ENCODE results near the gene PITPNC1.
"Not testable (repeated sequence)": the region's sequence is repeated elsewhere in the genome, so short reads cannot be mapped to it uniquely, and the experiment has no call there.

Gene PITPNC1

GRCh38 chr17:67639979-67640378 lies 262.9 kb downstream of the PITPNC1 start:
- no peak for DNase-seq (ENCODE audit: low read depth in 4 of 4, low spot score in 1 of 4)

DNA sequence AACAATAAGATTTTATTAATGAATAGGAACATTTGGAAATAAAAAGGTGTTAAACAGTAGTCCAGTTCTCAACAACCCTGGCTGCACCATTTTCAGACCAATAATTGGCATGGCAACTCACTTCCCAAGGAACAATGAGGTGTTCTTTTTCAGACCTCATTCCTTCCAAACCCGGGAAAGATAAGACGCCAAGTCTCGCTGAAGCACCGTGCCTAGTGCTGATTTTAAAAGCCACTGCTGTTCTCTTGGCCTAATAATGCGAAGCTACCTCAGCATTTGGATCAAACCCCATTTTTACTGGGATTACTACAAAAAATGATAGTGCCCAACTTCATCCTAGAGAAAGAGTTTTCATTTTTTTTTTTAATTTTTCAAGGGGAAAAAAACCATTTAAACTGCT lies 265.4 kb downstream of the PITPNC1 start:
- DNase-seq (ENCODE audit: low read depth in 4 of 4, low spot score in 1 of 4), result no peak

DNA sequence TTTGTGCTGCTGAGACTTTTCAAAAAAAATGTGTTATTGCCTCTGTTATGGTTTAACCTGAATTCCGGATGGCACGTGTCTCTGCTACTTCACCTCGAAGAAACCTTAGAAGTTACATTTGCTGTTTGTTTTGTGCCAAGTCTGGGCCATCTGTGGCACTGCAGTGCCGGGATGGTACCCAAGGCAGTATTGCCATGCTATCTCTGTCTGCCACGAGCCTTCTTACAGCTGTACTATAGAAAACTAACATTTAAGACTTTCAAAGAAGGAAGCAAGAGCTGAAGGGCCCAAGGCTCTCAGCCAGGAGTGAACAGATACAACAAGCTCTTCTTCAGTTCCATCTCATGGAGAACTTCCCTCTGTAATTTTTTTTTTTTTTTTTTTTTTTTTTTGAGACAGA lies 267.0 kb downstream of the PITPNC1 start:
- no peak for DNase-seq (ENCODE audit: low read depth in 4 of 4, low spot score in 1 of 4)

- not testable (repeated sequence) for DNase-seq (ENCODE audit: low read depth in 4 of 4, low spot score in 1 of 4)
Measured at GRCh38 chr17:67645195-67645594, 268.1 kb downstream of the PITPNC1 start.

- DNase-seq (ENCODE audit: low read depth in 4 of 4, low spot score in 1 of 4), result no peak
Measured at GRCh38 chr17:67646472-67646871, 269.4 kb downstream of the PITPNC1 start.

GRCh38 chr17:67647482-67647881 lies 270.4 kb downstream of the PITPNC1 start:
- DNase-seq (ENCODE audit: low read depth in 4 of 4, low spot score in 1 of 4), result no peak

DNA sequence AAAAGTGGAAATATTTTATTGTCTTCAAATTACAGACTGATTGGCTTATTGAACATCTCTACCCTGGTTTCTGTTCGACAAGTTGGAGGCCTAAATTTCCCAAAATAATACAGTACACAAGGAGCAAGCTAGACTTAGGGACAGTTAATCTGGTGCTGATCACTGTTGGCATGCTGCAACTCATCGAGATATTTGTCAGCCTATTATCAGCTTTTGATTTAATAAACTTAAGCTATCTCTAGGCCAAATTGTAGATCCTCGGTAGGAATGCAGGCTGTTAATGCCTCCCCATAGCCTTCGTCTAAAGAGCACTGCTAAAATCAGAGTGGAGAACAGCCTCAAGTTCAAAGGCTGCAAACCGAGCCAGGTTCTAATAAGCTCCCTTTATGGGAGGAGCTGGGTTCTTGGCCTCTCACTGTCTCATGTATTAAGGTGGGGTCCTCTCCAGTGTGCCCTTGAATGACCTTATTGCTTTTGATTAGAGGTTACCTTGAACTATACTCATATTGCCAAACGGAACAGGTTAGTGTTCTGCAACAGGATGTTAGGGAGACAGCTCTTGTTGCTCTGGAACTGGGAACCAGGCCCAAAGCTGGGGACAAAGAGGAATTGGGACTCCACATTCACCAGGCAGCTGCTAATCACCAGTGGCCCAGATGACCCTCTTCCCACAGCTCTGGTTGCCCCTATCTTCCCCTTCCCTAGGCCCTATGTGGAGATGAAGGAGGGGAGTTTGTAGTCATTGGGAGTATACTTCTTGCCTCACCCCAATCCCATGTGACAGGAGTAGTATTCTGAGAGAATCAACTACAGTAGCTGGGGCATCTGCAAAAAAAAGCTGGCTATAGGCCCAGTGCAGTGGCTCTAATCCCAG lies 271.2 kb downstream of the PITPNC1 start:
- DNase-seq (ENCODE audit: low read depth in 4 of 4, low spot score in 1 of 4), result no peak

- DNase-seq (ENCODE audit: low read depth in 4 of 4, low spot score in 1 of 4), result not testable (repeated sequence)
Measured at GRCh38 chr17:67648906-67649295, 271.8 kb downstream of the PITPNC1 start.

DNA sequence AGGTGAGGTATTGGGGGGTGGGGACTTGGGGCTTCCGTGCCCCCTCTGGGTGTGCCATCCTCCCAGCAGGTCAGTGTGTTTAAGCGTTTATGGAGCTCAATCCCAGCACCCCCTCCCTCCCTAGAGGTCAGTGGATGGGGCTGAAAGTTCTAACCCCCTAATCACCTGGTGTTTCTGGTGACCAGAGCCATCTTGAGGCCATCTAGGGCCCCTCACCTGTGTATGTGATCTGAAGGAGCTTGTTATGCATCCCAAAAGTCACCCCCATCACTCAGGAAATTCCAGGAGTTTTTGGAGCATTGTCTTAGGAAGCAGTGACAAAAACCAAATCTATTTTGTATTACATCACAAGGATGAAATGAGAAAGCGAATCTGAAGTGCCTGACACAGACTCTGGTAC lies 272.8 kb downstream of the PITPNC1 start:
- no peak for DNase-seq (ENCODE audit: low read depth in 4 of 4, low spot score in 1 of 4)

- not testable (repeated sequence) for DNase-seq (ENCODE audit: low read depth in 4 of 4, low spot score in 1 of 4)
Measured at GRCh38 chr17:67651218-67651579, 274.1 kb downstream of the PITPNC1 start.

- DNase-seq (ENCODE audit: low read depth in 4 of 4, low spot score in 1 of 4), result no peak
Measured at GRCh38 chr17:67652433-67652832, 275.4 kb downstream of the PITPNC1 start.

DNA sequence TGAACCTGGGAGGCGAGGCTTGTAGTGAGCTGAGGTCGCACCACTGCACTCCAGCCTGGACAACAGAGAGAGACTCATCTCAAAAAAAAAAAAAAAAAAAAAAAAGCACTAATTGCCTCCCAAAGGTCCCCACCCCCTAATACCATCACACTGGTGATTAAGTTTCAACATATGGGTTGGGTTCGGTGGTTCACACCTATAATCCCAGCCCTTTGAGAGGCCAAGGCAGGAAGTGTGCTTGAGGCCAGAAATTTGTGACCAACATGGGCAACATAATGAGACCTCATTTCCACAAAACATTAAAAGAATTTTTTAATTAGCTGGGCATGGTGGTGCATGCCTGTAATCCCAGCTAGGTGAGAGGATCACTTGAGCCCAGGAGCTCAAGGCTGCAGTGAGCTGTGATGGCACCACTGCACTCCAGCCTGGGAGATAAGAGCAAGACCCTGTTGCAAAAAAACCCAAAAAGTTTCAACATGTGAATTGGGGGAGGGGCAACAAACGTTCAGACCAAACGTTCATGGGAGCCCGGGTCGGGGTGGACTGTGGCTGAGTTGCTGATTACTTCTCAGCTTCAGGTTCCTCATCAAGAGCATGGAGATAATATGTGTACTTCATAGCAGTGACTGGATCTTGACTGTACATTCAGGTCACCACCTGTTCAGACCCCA lies 278.5 kb downstream of the PITPNC1 start:
- no peak for DNase-seq (ENCODE audit: low read depth in 4 of 4, low spot score in 1 of 4)

GRCh38 chr17:67656494-67657203 lies 279.6 kb downstream of the PITPNC1 start:
- no peak for DNase-seq (ENCODE audit: low read depth in 4 of 4, low spot score in 1 of 4)

DNA sequence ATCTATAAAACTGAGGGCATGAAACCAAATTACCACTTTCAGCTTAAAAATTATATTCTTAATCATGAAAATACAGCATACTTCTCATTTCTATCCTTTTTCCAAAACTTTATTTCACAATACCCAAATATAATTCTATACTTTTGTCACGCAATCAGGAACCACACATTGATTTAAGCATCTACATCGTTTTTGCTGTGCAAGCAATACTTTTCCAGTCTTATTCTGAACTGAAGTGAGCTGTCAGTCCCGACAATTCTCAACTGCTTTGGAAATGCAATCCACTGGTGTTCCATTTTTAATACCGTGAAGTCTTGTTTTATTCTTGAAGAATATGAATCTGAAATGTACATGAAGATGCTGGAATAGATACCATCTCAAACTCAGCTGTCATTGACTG lies 280.5 kb downstream of the PITPNC1 start:
- no peak for DNase-seq (ENCODE audit: low read depth in 4 of 4, low spot score in 1 of 4)

DNA sequence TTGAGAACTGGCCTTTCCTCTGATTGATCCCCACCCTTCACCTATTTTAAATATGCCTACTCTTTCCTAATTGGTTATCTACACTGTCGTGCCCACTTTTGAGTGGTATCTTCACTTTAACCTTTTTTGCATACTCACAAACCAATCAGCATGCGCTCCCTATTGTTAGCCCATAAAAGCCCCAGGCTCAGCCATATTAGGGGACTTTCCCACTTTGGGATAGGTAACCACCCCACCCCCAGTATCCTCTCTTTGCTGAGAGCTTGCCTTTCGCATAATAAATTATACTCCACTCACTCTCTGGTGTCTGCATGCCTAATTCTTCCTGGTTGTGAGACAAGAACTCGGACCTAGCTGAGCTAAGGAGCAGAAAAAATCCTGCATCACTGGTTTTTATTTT lies 281.2 kb downstream of the PITPNC1 start:
- DNase-seq (ENCODE audit: low read depth in 4 of 4, low spot score in 1 of 4), result no peak

DNA sequence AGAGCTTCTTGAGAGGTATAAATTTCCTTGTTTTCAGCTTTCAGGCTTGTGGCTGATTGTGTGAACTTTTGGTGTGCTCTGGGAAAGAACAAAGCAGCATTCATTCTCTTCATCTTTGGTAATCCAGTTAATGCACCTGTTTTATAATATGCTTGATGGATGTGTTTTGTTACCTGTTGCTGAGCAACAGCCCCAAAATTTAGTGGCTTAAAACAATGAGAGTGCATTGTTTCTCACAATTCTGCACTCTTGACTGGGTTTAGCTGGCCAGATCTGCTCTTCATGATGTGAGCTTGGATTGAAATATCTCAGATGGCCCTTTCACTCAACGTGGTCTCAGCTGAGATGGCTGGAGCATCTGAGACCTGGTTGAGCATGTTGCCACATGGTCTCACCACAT lies 281.9 kb downstream of the PITPNC1 start:
- no peak for DNase-seq (ENCODE audit: low read depth in 4 of 4, low spot score in 1 of 4)

GRCh38 chr17:67662712-67663111 lies 285.6 kb downstream of the PITPNC1 start:
- no peak for DNase-seq (ENCODE audit: low read depth in 4 of 4, low spot score in 1 of 4)

GRCh38 chr17:67663457-67663856 lies 286.4 kb downstream of the PITPNC1 start:
- no peak for DNase-seq (ENCODE audit: low read depth in 4 of 4, low spot score in 1 of 4)

DNA sequence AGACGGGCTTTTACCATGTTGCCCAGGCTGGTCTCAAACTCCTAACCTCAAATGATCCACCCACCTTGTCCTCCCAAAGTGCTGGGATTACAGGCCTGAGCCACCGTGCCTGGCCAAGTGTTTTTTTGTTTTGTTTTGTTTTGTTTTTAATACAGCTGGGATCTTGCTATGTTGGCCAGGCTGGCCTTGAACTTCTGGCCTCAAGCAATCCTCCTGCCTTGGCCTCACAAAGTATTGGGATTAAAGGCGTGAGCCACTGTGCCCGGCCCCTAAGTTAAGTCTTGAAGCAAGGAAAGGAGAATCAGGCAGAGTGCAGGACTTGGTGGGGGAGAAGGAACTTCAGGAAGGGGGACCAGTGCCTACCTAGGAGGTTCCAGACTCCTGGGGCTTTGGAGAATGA lies 288.9 kb downstream of the PITPNC1 start:
- no peak for DNase-seq (ENCODE audit: low read depth in 4 of 4, low spot score in 1 of 4)

GRCh38 chr17:67666710-67667109 lies 289.6 kb downstream of the PITPNC1 start:
- no peak for DNase-seq (ENCODE audit: low read depth in 4 of 4, low spot score in 1 of 4)

GRCh38 chr17:67671493-67671892 lies 294.4 kb downstream of the PITPNC1 start:
- DNase-seq (ENCODE audit: low read depth in 4 of 4, low spot score in 1 of 4), result no peak
